Measurements from ENCODE around the gene GPANK1. TPM values are rescaled to one million over a fixed set of nuclear protein-coding genes. Genes with fewer than 3 reads are reported as not detected.

Gene GPANK1
- total RNA-seq, 1 donor from 2014 or later = 16.7 TPM

DNA sequence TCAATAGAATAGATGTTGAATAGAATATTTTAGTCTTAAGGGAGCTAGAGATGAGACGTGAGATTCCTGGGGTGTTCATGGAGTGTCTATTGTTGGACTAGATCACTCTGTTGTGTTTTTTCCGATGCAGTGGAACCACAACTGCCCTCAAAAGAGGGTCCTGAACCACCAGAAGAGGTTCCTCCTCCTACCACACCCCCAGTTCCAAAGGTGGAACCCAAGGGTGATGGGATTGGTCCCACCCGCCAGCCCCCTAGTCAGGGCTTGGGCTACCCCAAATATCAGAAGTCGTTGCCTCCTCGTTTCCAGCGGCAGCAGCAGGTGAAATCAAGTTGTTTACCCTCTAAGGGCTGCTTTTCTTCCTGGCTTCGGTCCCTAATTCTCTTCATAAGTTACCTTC lies 35.8 kb downstream of the GPANK1 start:
- no peak for ATAC-seq
- DNase-seq (ENCODE audit: low spot score) = no peak
- intact Hi-C loops (cut with DNase I) = no loop called here

GRCh38 chr6:31627690-31628287 lies 37.0 kb downstream of the GPANK1 start:
- intact Hi-C loops (cut with DNase I) = no loop called here
- DNase-seq (ENCODE audit: low spot score) (no peak), ATAC-seq (no peak)

- intact Hi-C loops (cut with DNase I) = no loop called here
- no peak for DNase-seq (ENCODE audit: low spot score)
- ATAC-seq = no peak
Measured at GRCh38 chr6:31626952-31627351, 37.8 kb downstream of the GPANK1 start.

GRCh38 chr6:31624070-31624469 lies 40.7 kb downstream of the GPANK1 start:
- ATAC-seq (no peak), DNase-seq (ENCODE audit: low spot score) (no peak)
- intact Hi-C loops (cut with DNase I) = no loop called here

DNA sequence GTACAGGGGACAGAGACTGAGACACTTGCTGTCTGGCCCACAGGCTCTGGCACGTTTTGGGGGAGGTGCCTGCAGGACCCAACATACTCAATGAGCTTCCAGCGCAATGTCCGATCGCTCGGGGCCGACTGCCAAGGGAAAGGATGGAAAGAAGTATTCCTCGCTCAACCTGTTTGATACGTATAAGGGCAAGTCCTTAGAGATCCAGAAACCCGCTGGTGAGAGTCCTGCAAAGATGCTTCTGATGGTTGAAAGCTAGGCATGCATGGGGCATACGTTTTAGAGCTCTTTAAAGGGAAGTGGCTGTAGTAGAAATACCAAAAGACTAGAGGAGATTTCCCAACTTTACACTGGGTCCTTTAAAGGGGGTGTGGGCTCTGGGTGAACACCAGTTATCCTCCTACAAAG lies 42.1 kb downstream of the GPANK1 start:
- intact Hi-C loops (cut with DNase I) = no loop called here
- ATAC-seq = no peak
- no peak for DNase-seq (ENCODE audit: low spot score)

- no peak for DNase-seq (ENCODE audit: low spot score)
- ATAC-seq = no peak
- intact Hi-C loops (cut with DNase I) = no loop called here
Measured at GRCh38 chr6:31621991-31622390, 42.8 kb downstream of the GPANK1 start.

GRCh38 chr6:31621320-31621939 lies 43.4 kb downstream of the GPANK1 start:
- intact Hi-C loops (cut with DNase I) = no loop called here
- ATAC-seq (no peak), DNase-seq (ENCODE audit: low spot score) (no peak)

DNA sequence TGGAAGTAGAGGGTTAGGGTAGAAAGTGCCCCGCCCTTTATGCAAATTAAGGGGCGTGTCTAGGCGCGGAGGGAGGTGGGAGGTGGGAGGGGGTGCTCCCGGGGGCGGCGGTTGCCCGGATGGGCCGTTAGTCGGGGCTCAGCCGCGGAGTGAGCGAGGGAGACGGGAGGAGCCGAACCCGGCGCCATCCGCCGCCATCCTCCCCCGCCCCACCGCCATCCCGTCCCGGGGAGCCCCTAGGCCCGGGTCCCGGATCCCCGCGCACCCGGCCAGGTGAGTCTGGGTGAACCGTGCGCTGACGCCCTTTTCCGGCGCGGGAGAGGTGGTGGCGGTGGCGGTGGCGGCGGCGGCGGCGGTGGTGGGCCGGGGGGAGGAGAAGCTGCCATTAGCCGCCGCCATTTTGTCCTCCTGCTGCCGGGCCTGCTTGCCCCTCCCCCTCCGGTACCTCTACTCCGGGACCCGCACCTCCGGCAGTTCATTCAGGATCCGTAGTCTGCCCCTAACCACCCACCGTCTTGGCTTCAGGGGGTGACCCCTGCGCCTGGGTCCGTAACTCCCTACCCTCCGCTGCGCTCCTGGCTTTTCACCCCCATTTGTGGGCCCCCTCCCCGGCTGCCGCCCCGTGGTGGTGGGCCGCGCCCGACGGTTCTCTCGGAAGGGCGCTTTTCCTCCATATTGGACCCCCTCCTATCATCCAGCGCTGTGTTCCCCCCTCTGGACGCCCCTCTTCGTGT lies 44.0 kb downstream of the GPANK1 start, which contains the start of gene PRRC2A:
Gene PRRC2A (plus strand): TSS at position 130 of the 734 bp plus-strand sequence. CDS start 2,075 bp downstream, outside the sequence.
- ATAC-seq (peak; percentile 33), DNase-seq (ENCODE audit: low spot score) (peak; percentile 97)
- intact Hi-C loops (cut with DNase I) = no loop called here

DNA sequence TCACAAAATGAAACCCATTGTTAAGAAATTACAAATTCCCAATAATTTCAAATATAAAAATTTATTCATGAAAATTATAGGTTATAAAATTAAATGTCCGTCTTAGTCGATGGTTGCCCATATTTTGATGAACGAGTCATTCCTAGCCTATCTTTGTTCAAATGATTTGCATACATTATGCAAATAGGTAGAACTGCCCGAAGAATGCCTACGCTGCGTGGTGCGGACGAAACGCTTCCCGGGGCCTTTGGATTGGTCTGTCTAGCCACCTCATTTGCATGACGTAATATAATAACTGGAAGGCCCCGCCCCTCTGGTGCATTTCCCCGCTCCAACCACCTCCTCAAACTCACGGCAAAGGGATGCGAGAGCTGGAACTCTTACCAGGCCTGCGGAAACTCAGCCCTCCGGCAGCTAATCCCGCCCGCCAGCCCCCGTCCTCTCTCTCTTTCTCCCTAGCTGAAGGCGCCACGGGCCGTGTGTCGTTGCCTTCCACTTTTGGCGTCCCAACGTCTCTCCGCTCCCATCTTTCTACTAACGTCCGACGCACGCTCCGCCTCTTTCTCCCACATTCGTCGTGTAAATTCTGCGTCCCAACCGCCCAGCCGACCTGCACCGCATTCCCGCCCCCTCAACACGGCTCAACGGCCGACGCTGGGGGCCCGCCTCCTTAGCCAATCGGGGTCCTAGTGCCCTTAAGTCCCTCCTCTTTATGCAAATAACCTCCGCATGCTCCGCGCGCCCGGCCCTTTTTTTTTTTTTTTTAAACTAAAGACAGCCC lies 44.8 kb downstream of the GPANK1 start:
- peak; percentile 98 for DNase-seq (ENCODE audit: low spot score)
- intact Hi-C loops (cut with DNase I) = no loop called here

GRCh38 chr6:31617010-31617409 lies 47.8 kb downstream of the GPANK1 start:
- no peak for ATAC-seq
- DNase-seq (ENCODE audit: low spot score) = no peak
- intact Hi-C loops (cut with DNase I) = no loop called here

More for the DNA sequence above, 44.8 kb downstream of the GPANK1 start:
- ATAC-seq = peak; percentile 97

DNA sequence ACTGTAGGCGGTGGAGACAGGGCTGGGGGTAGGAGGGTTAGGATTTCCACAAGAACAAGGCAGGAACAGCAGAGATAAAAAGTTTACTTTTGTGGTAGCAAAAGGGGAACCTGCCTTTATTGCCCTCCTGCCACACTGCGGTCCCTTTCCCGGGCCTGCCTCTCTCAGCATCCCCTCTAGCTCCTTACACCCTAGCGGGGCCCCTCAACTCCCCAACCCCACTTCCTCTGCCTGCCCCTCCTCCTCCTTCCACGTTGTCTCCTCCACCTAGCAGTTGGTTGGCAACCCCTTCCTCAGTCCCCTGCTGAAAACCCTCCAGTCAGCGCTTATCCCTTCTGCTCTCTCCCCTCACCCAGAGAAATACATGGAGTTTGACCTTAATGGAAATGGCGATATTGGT lies 49.0 kb downstream of the GPANK1 start:
- ATAC-seq (no peak), DNase-seq (ENCODE audit: low spot score) (no peak)
- intact Hi-C loops (cut with DNase I) = no loop called here

- ATAC-seq = no peak
- intact Hi-C loops (cut with DNase I) = no loop called here
- DNase-seq (ENCODE audit: low spot score) = no peak
Measured at GRCh38 chr6:31614684-31615578, 49.9 kb downstream of the GPANK1 start, which contains the start of gene AIF1. Gene AIF1, plus strand, starts transcription at chr6:31615234. Its CDS starts 96 bp downstream, at chr6:31615330.

- DNase-seq (ENCODE audit: low spot score) (no peak), ATAC-seq (peak; percentile 29)
- intact Hi-C loops (cut with DNase I) = no loop called here
Measured at GRCh38 chr6:31614075-31614619, 50.6 kb downstream of the GPANK1 start.

Small RNAs within 50 kb of the gene (microRNA-seq; reads per million reads assigned to microRNA genes)
- gene MIR4646 = 2.5 reads per million
- not detected for gene MIR6832

Other genes starting within 250 kb of the GPANK1 start
- 2.9 TPM for gene MICB, start 166.9 kb downstream of the GPANK1 start, total RNA-seq
- not detected for gene MCCD1, start 136.0 kb downstream of the GPANK1 start, total RNA-seq
- gene DDX39B, start 123.0 kb downstream of the GPANK1 start, total RNA-seq = 258 TPM
- gene ATP6V1G2, start 118.4 kb downstream of the GPANK1 start, total RNA-seq = 4.8 TPM
- 23.0 TPM for gene NFKBIL1, start 117.4 kb downstream of the GPANK1 start, total RNA-seq
- gene LTA, start 92.7 kb downstream of the GPANK1 start, total RNA-seq = 0.27 TPM
- 0.40 TPM for gene TNF, start 89.4 kb downstream of the GPANK1 start, total RNA-seq
- gene LTB, start 82.6 kb downstream of the GPANK1 start, total RNA-seq = 4.0 TPM
- gene LST1, start 78.7 kb downstream of the GPANK1 start, total RNA-seq = 17.7 TPM
- 1.1 TPM for gene NCR3, start 72.0 kb downstream of the GPANK1 start, total RNA-seq
- 50.6 TPM for gene AIF1, start 49.8 kb downstream of the GPANK1 start, total RNA-seq
- gene PRRC2A, start 44.3 kb downstream of the GPANK1 start, total RNA-seq = 166 TPM
- gene BAG6, start 12.3 kb downstream of the GPANK1 start, total RNA-seq = 201 TPM
- 0.53 TPM for gene APOM, start 9.1 kb downstream of the GPANK1 start, total RNA-seq
- gene C6orf47, start 4.2 kb downstream of the GPANK1 start, total RNA-seq = 14.5 TPM
- 116 TPM for gene CSNK2B, start 1.1 kb upstream of the GPANK1 start, total RNA-seq
- gene LY6G5B, start 5.0 kb upstream of the GPANK1 start, total RNA-seq = 20.4 TPM
- 2.1 TPM for gene LY6G5C, start 16.1 kb upstream of the GPANK1 start, total RNA-seq
- gene ABHD16A, start 38.3 kb upstream of the GPANK1 start, total RNA-seq = 46.0 TPM
- not detected for gene LY6G6F, start 41.9 kb upstream of the GPANK1 start, total RNA-seq
- gene LY6G6D, start 50.4 kb upstream of the GPANK1 start, total RNA-seq = not detected
- 0.71 TPM for gene LY6G6C, start 56.7 kb upstream of the GPANK1 start, total RNA-seq
- gene MPIG6B, start 58.4 kb upstream of the GPANK1 start, total RNA-seq = 0.62 TPM
- gene DDAH2, start 64.3 kb upstream of the GPANK1 start, total RNA-seq = 124 TPM
- gene CLIC1, start 71.5 kb upstream of the GPANK1 start, total RNA-seq = 239 TPM
- gene MSH5, start 75.0 kb upstream of the GPANK1 start, total RNA-seq = 21.2 TPM
- gene SAPCD1, start 97.7 kb upstream of the GPANK1 start, total RNA-seq = 4.9 TPM
- 0.94 TPM for gene VWA7, start 112.3 kb upstream of the GPANK1 start, total RNA-seq
- 42.3 TPM for gene VARS1, start 130.8 kb upstream of the GPANK1 start, total RNA-seq
- 30.1 TPM for gene LSM2, start 142.0 kb upstream of the GPANK1 start, total RNA-seq
- gene HSPA1L, start 150.3 kb upstream of the GPANK1 start, total RNA-seq = 2.8 TPM
- gene HSPA1A, start 150.5 kb upstream of the GPANK1 start, total RNA-seq = 195 TPM
- gene HSPA1B, start 162.7 kb upstream of the GPANK1 start, total RNA-seq = 181 TPM
- 22.1 TPM for gene NEU1, start 197.8 kb upstream of the GPANK1 start, total RNA-seq
- gene SLC44A4, start 214.0 kb upstream of the GPANK1 start, total RNA-seq = 2.1 TPM
- 49.4 TPM for gene EHMT2, start 232.7 kb upstream of the GPANK1 start, total RNA-seq
- 8.4 TPM for gene ZBTB12, start 237.1 kb upstream of the GPANK1 start, total RNA-seq

Measured in sciatic nerve (tissue), 2 donors.